ENCODE results near the gene FNDC10.

- TF ChIP-seq GABPB1 (CRISPR knock-in tag; IDR thresholded peaks at IDR 0.05) (no peak), CTCF (IDR thresholded peaks at IDR 0.05) (no peak), NR2C2 (CRISPR knock-in tag; IDR thresholded peaks at IDR 0.05) (no peak), JUN (CRISPR knock-in tag; IDR thresholded peaks at IDR 0.05) (no peak), ZNF396 (CRISPR knock-in tag; IDR thresholded peaks at IDR 0.05; ENCODE audit: borderline replicate concordance) (no peak), FOXK1 (CRISPR knock-in tag; IDR thresholded peaks at IDR 0.05) (no peak), ZNF138 (CRISPR knock-in tag; conservative IDR thresholded peaks at IDR 0.05) (no peak), ATF2 (CRISPR knock-in tag; IDR thresholded peaks at IDR 0.05; ENCODE audit: borderline replicate concordance, low read depth) (no peak), ZBTB21 (CRISPR knock-in tag; IDR thresholded peaks at IDR 0.05; ENCODE audit: borderline replicate concordance) (no peak), USF2 (CRISPR knock-in tag; IDR thresholded peaks at IDR 0.05) (no peak), ZSCAN18 (CRISPR knock-in tag; IDR thresholded peaks at IDR 0.05) (no peak)
- TF ChIP-seq, protein P1, sequence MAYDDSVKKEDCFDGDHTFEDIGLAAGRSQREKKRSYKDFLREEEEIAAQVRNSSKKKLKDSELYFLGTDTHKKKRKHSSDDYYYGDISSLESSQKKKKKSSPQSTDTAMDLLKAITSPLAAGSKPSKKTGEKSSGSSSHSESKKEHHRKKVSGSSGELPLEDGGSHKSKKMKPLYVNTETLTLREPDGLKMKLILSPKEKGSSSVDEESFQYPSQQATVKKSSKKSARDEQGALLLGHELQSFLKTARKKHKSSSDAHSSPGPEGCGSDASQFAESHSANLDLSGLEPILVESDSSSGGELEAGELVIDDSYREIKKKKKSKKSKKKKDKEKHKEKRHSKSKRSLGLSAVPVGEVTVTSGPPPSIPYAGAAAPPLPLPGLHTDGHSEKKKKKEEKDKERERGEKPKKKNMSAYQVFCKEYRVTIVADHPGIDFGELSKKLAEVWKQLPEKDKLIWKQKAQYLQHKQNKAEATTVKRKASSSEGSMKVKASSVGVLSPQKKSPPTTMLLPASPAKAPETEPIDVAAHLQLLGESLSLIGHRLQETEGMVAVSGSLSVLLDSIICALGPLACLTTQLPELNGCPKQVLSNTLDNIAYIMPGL (CRISPR knock-in tag; IDR thresholded peaks at IDR 0.05), result no peak
- TF ChIP-seq, protein P2, sequence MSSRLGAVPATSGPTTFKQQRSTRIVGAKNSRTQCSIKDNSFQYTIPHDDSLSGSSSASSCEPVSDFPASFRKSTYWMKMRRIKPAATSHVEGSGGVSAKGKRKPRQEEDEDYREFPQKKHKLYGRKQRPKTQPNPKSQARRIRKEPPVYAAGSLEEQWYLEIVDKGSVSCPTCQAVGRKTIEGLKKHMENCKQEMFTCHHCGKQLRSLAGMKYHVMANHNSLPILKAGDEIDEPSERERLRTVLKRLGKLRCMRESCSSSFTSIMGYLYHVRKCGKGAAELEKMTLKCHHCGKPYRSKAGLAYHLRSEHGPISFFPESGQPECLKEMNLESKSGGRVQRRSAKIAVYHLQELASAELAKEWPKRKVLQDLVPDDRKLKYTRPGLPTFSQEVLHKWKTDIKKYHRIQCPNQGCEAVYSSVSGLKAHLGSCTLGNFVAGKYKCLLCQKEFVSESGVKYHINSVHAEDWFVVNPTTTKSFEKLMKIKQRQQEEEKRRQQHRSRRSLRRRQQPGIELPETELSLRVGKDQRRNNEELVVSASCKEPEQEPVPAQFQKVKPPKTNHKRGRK (CRISPR knock-in tag; IDR thresholded peaks at IDR 0.05; ENCODE audit: borderline replicate concordance), result no peak
Observed at GRCh38 chr1:1605034-1605591, 5.2 kb upstream of the FNDC10 start.

Data from WTC11 (cell line).